ENCODE data around the gene NECTIN4.

- TF ChIP-seq EZH2 (IDR thresholded peaks at IDR 0.05; ENCODE audit: borderline replicate concordance, low read length) (no peak), CTCF (conservative IDR thresholded peaks at IDR 0.05 in 1 of 2, IDR thresholded peaks at IDR 0.05 in 1 of 2; ENCODE audit: extremely low read depth in 1 of 2, insufficient read depth in 1 of 2, low read depth in 1 of 2, low read length in 2 of 2) (no peak)
Measured at GRCh38 chr1:161076410-161076809, 12.9 kb downstream of the NECTIN4 start.

Data from mammary epithelial cell (primary cell).